H1 (cell line): ENCODE data around the gene RAPGEF1. TPM values are rescaled to one million over a fixed set of nuclear protein-coding genes. Genes with fewer than 3 reads are reported as not detected.

Source experiments
- CTCF ChIA-PET: fragments of 300-600 bp; sonication (Branson Sonifier 250); formaldehyde crosslinking; loops from one replicate; lab custom pipeline; 2021; ENCODE audit not compliant: partially characterized antibody; lab: Charles Lee
- POLR2A ChIA-PET: fragments of 300-600 bp; sonication (Branson Sonifier 250); formaldehyde crosslinking; loops from one replicate; lab custom pipeline; 2021; ENCODE audit warnings: inconsistent platforms; ENCODE audit not compliant: partially characterized antibody; lab: Charles Lee
- DNase-seq, 2 experiments: peaks; one replicate each; pipeline versions ENCODE4 v3.0.0 to v3.0.0-alpha.2; 2010 to 2022; ENCODE audit warnings: low spot score in 2 of 2, low read depth in 1 of 2, mixed read lengths in 1 of 2
- FAIRE-seq: peaks from 2 replicates; lab custom pipeline; 2011; peaks lifted over from hg19 to GRCh38; lab: Jason Lieb, UNC
- H2AFZ ChIP-seq: 2 replicates; pipeline ENCODE4 v1.8.1; 2012; ENCODE audit warnings: low read length, inconsistent platforms
- H2AK5ac ChIP-seq: 2 replicates; pipeline ENCODE4 v1.6.1; 2013; ENCODE audit warnings: low read depth, low read length
- H2BK120ac ChIP-seq: replicated peaks from 2 replicates; pipeline ENCODE3; 2013; ENCODE audit warnings: low read depth, low read length, inconsistent platforms
- H2BK12ac ChIP-seq: 2 replicates; pipeline ENCODE4 v1.6.1; 2013; ENCODE audit warnings: low read depth, low read length
- H2BK15ac ChIP-seq: 2 replicates; pipeline ENCODE4 v1.6.1; 2013; ENCODE audit warnings: low read length
- H2BK20ac ChIP-seq: 2 replicates; pipeline ENCODE4 v1.6.1; 2013; ENCODE audit warnings: low read length
- H2BK5ac ChIP-seq: 2 replicates; pipeline ENCODE4 v1.6.1; 2013; ENCODE audit warnings: low read depth, low read length
- H3K14ac ChIP-seq: 2 replicates; pipeline ENCODE4 v1.6.1; 2013; ENCODE audit warnings: inconsistent platforms; ENCODE audit not compliant: insufficient read length
- H3K18ac ChIP-seq: 2 replicates; pipeline ENCODE4 v1.6.1; 2013; ENCODE audit warnings: low read length; ENCODE audit errors: extremely low read depth
- H3K23ac ChIP-seq: 2 replicates; pipeline ENCODE4 v1.6.1; 2013; ENCODE audit warnings: inconsistent platforms; ENCODE audit not compliant: insufficient read length
- H3K23me2 ChIP-seq: 2 replicates; pipeline ENCODE4 v1.6.1; 2013; ENCODE audit warnings: low read depth, low read length
- H3K27ac ChIP-seq: 2 replicates; pipeline ENCODE4 v1.6.1; 2011; ENCODE audit warnings: low read depth, low read length, inconsistent platforms
- H3K27me3 ChIP-seq, 4 experiments: replicated peaks in 1 of 4; 1 replicate in 1 of 4; 2 replicates in 3 of 4; pipeline versions ENCODE4 v1.6.1 to v1.8.1; 2011 to 2013; ENCODE audit warnings: low read length in 3 of 4, mild to moderate bottlenecking in 3 of 4, inconsistent platforms in 2 of 4, mixed read lengths in 2 of 4, moderate library complexity in 1 of 4; ENCODE audit not compliant: control insufficient read depth in 3 of 4, insufficient read depth in 3 of 4; ENCODE audit errors: extremely low read depth in 1 of 4
- H3K36me3 ChIP-seq, 4 experiments: 2 replicates each; pipeline versions ENCODE4 v1.6.1 to v1.8.1; 2011 to 2013; ENCODE audit warnings: mild to moderate bottlenecking in 4 of 4, low read length in 3 of 4, moderate library complexity in 2 of 4, control low read depth in 1 of 4, inconsistent platforms in 1 of 4; ENCODE audit not compliant: insufficient read depth in 4 of 4, control insufficient read depth in 2 of 4
- H3K4ac ChIP-seq: replicated peaks from 2 replicates; pipeline ENCODE3; 2013; ENCODE audit warnings: low read length, low read depth, mixed read lengths, inconsistent platforms; ENCODE audit not compliant: insufficient read length
- H3K4me1 ChIP-seq, 4 experiments: replicated peaks in 1 of 4; 1 replicate in 1 of 4; 2 replicates in 3 of 4; pipeline versions ENCODE4 v1.6.1 to v1.8.1; 2011 to 2013; ENCODE audit warnings: low read length in 3 of 4, inconsistent platforms in 2 of 4, mixed read lengths in 1 of 4; ENCODE audit not compliant: insufficient read depth in 4 of 4, control insufficient read depth in 3 of 4
- H3K4me2 ChIP-seq, 2 experiments: 2 replicates each; pipeline versions ENCODE4 v1.6.1 to v1.8.1; 2011 to 2013; ENCODE audit warnings: low read depth in 2 of 2, low read length in 2 of 2, control low read depth in 1 of 2, inconsistent platforms in 1 of 2, mild to moderate bottlenecking in 1 of 2; ENCODE audit not compliant: insufficient read depth in 1 of 2
- H3K4me3 ChIP-seq, 4 experiments: fragments of 200-600, 300-600 bp in 1 of 4; sonication (generic), shearing (Covaris generic), sonication (Bioruptor Twin) in 1 of 4; 2 replicates each; pipeline versions ENCODE4 v1.5.1 to v1.8.1; 2011 to 2016; ENCODE audit warnings: low read length in 4 of 4, low read depth in 3 of 4, control low read depth in 2 of 4, inconsistent platforms in 2 of 4, mild to moderate bottlenecking in 2 of 4, mixed read lengths in 1 of 4, moderate library complexity in 1 of 4; ENCODE audit not compliant: insufficient read depth in 2 of 4; ENCODE audit errors: extremely low read depth in 1 of 4
- H3K56ac ChIP-seq: replicated peaks from 2 replicates; pipeline ENCODE3; 2013; ENCODE audit warnings: low read depth, mild to moderate bottlenecking, mixed read lengths, low read length, inconsistent platforms; ENCODE audit not compliant: insufficient read length
- H3K79me1 ChIP-seq: 2 replicates; pipeline ENCODE4 v1.6.1; 2013; ENCODE audit warnings: low read depth, low read length, control low read depth
- H3K79me2 ChIP-seq, 2 experiments: 2 replicates each; pipeline versions ENCODE4 v1.6.1 to v1.8.1; 2012 to 2013; ENCODE audit warnings: low read length in 2 of 2, mild to moderate bottlenecking in 2 of 2, inconsistent platforms in 1 of 2; ENCODE audit not compliant: insufficient read depth in 2 of 2, control insufficient read depth in 1 of 2
- H3K9ac ChIP-seq, 4 experiments: replicated peaks in 1 of 4; 1 replicate in 1 of 4; 2 replicates in 3 of 4; pipeline versions ENCODE4 v1.6.1 to v1.8.1; 2011 to 2013; ENCODE audit warnings: low read depth in 3 of 4, low read length in 3 of 4, control low read depth in 2 of 4, mild to moderate bottlenecking in 2 of 4, moderate library complexity in 2 of 4, inconsistent platforms in 1 of 4; ENCODE audit errors: extremely low read depth in 1 of 4
- H3K9me3 ChIP-seq, 2 experiments: 2 replicates each; pipeline versions ENCODE4 v1.6.1 to v1.8.1; 2012 to 2013; ENCODE audit warnings: mild to moderate bottlenecking in 2 of 2, moderate library complexity in 2 of 2, control low read depth in 1 of 2, inconsistent platforms in 1 of 2, low read depth in 1 of 2, low read length in 1 of 2, mixed read lengths in 1 of 2; ENCODE audit not compliant: insufficient read depth in 2 of 2
- H4K20me1 ChIP-seq, 2 experiments: replicated peaks in 1 of 2; 2 replicates each; pipeline versions ENCODE3 to v1.8.1; 2011 to 2013; ENCODE audit warnings: inconsistent platforms in 2 of 2, low read length in 2 of 2, mild to moderate bottlenecking in 1 of 2; ENCODE audit not compliant: insufficient read depth in 2 of 2, control insufficient read depth in 1 of 2
- H4K5ac ChIP-seq: 2 replicates; pipeline ENCODE4 v1.6.1; 2013; ENCODE audit warnings: low read length, low read depth, mixed read lengths, inconsistent platforms; ENCODE audit not compliant: insufficient read length
- H4K8ac ChIP-seq: 2 replicates; pipeline ENCODE4 v1.8.0; 2013; ENCODE audit warnings: mild to moderate bottlenecking, moderate library complexity, low read length, inconsistent platforms; ENCODE audit not compliant: insufficient read depth; ENCODE audit errors: extremely low read depth
- H4K91ac ChIP-seq: replicated peaks from 2 replicates; pipeline ENCODE3; 2013; ENCODE audit warnings: low read length, mixed read lengths, inconsistent platforms; ENCODE audit not compliant: insufficient read length
- CTBP2 ChIP-seq: IDR thresholded peaks from 2 replicates; pipeline ENCODE4 v1.7.0; 2011; ENCODE audit warnings: borderline replicate concordance, mild to moderate bottlenecking, moderate library complexity, mixed read lengths, low read length; ENCODE audit not compliant: insufficient read depth, insufficient read length
- FOSL1 ChIP-seq: IDR thresholded peaks from 2 replicates; pipeline ENCODE4 v1.6.1; 2011; ENCODE audit warnings: mild to moderate bottlenecking, low read depth, low read length, moderate library complexity; ENCODE audit not compliant: insufficient read depth
- GABPA ChIP-seq: IDR thresholded peaks from 2 replicates; pipeline ENCODE4 v1.6.1; 2011; ENCODE audit warnings: mild to moderate bottlenecking, low read length, moderate library complexity, borderline replicate concordance; ENCODE audit not compliant: insufficient read depth
- HDAC2 ChIP-seq, 2 experiments: fragments of 300-600 bp in 1 of 2; sonication (generic) in 1 of 2; IDR thresholded peaks; 2 replicates each; pipeline ENCODE4 v1.6.1; 2011 to 2012; ENCODE audit warnings: low read depth in 2 of 2, low read length in 2 of 2, mild to moderate bottlenecking in 2 of 2, moderate library complexity in 2 of 2, borderline replicate concordance in 1 of 2, inconsistent platforms in 1 of 2
- HDAC6 ChIP-seq: IDR thresholded peaks from one replicate; pipeline ENCODE4 v1.7.1; 2012; ENCODE audit warnings: low read depth, mild to moderate bottlenecking, inconsistent platforms, low read length, moderate library complexity
- JUN ChIP-seq: IDR thresholded peaks from 2 replicates; pipeline ENCODE4 v1.6.1; 2011; ENCODE audit warnings: low read depth, mild to moderate bottlenecking, improper control_type of control experiment, low read length
- JUND ChIP-seq: IDR thresholded peaks from 2 replicates; pipeline ENCODE4 v1.6.1; 2011; ENCODE audit warnings: mild to moderate bottlenecking, improper control_type of control experiment, low read length
- NANOG ChIP-seq: IDR thresholded peaks from 2 replicates; pipeline ENCODE4 v1.6.1; 2011; ENCODE audit warnings: low read length, low read depth, mild to moderate bottlenecking, inconsistent platforms; ENCODE audit not compliant: insufficient read depth, poor library complexity, severe bottlenecking
- POLR2AphosphoS5 ChIP-seq: IDR thresholded peaks from 2 replicates; pipeline ENCODE4 v1.6.1; 2011; ENCODE audit warnings: low read depth, low read length
- RXRA ChIP-seq: IDR thresholded peaks from 2 replicates; pipeline ENCODE4 v1.6.1; 2011; ENCODE audit warnings: low read depth, mild to moderate bottlenecking, low read length, moderate library complexity; ENCODE audit not compliant: insufficient read depth
- SP4 ChIP-seq: IDR thresholded peaks from 2 replicates; pipeline ENCODE4 v1.6.1; 2012; ENCODE audit warnings: low read length, inconsistent platforms
- WGBS, 2 experiments: shearing (Covaris generic) in 1 of 2; methylation state at CpG; one replicate each; pipeline versions ENCODE4 v1.1.6 to v1.1.7; 2013 to 2015; ENCODE audit warnings: low lambda C conversion rate in 2 of 2, mixed read lengths in 2 of 2, inconsistent platforms in 1 of 2, low coverage in 1 of 2, missing lambda C conversion rate in 1 of 2; ENCODE audit not compliant: insufficient replicate concordance in 2 of 2, insufficient coverage in 1 of 2, insufficient read length in 1 of 2; ENCODE audit errors: extremely low coverage in 1 of 2, missing lambda C conversion rate in 1 of 2; 5-methylcytosine and 5-hydroxymethylcytosine counted together
- polyA plus RNA-seq, 7 experiments: library from polyadenylated mRNA; depleted of rRNA in 3 of 7; stranded (reverse) in 5 of 7; unstranded in 2 of 7; fragments of >200 nt in 5 of 7; fragments of 200-250 nt in 2 of 7; gene quantifications; 1 replicate in 5 of 7; 2 replicates in 1 of 7; 4 replicates in 1 of 7; pipeline versions ENCODE4 v1.2.1 to v1.2.3, GENCODE V29; 2011 to 2013; ENCODE audit warnings: missing spikeins in 2 of 7, mixed read lengths in 2 of 7
- total RNA-seq: library from RNA; stranded (reverse); fragmentation: NEBNext Ultra II Directional; extraction: Animal tissue kit (Norgen Biotek cat#: 25700); gene quantifications from 2 replicates; pipeline ENCODE4 v1.2.1, GENCODE V29; 2021
- TF ChIP-seq, protein P1 (sequence below): IDR thresholded peaks from 2 replicates; pipeline ENCODE4 v1.6.1; 2011; ENCODE audit warnings: low read length, improper control_type of control experiment

The RAPGEF1 gene
- total and polyA plus RNA-seq, 2 of the 8 experiments (the other 6 are each of a cell fraction or from before 2014, with no cell fraction given), result 29.7 to 78.9 TPM

DNA sequence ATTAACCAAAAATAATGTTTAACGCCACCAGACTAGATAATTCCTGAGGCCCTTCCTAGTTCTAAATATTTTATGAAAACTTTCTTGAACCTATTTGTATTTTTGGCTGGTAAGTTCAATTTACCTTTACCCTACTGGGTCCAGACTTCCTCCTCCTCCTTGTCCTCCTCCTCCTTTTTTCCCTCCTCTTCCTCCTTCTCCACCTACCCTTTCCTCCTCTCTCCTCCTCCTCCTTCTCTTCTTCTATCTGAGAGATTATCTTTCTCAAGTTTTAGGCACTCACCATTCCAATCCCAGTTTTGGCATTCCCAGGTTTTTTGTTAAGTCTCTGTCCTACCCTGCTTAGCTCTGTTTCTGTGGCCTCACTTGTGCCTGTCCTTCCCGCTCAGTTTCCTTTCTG is 24.7 kb upstream of the RAPGEF1 start:
- no peak overlapping the region for H3K14ac ChIP-seq
- CTCF ChIA-PET, result interaction anchor here (0.7 to 3.8 kb wide), 13 partner anchors 10 to 402 kb away, joined by 3 to 19 read pairs (median 4); no protein-coding TSS in a partner anchor
- H3K79me2 ChIP-seq, result no peaks in the 10 kb centered on the region
- no peak overlapping the region for H2BK12ac ChIP-seq
- H4K8ac ChIP-seq, result no peak overlapping the region
- no peaks in the 10 kb centered on the region for H4K20me1 ChIP-seq
- H2BK5ac ChIP-seq, result no peak overlapping the region
- H3K36me3 ChIP-seq, result no peaks in the 10 kb centered on the region
- H3K23ac ChIP-seq, result no peak overlapping the region
- H2AFZ ChIP-seq, result no peak overlapping the region
- no peak overlapping the region for H3K4me3 ChIP-seq
- H3K56ac ChIP-seq, result no peak overlapping the region
- H3K18ac ChIP-seq, result no peak overlapping the region
- H3K4ac ChIP-seq, result no peak overlapping the region
- no peaks in the 10 kb centered on the region for H3K23me2 ChIP-seq
- WGBS, 2 experiments, result 91% methylated on average over 2 of the region's 2 CpGs; no CpG with 5 or more reads in 1 of the 2 experiments
- no peak overlapping the region for H3K27ac ChIP-seq
- peaks cover 0 to 4% (median 0%) of the 10 kb centered on the region in 4 experiments; a peak in 2 of 7 replicates for H3K4me1 ChIP-seq
- no peak overlapping the region for H2AK5ac ChIP-seq
- FAIRE-seq (no peak), DNase-seq (no peak)
- H2BK15ac ChIP-seq, result no peak overlapping the region
- H4K91ac ChIP-seq, result no peak overlapping the region
- no peak overlapping the region for H4K5ac ChIP-seq
- H2BK20ac ChIP-seq, result no peak overlapping the region
- no peak overlapping the region for H3K9ac ChIP-seq
- TF ChIP-seq, protein P1, sequence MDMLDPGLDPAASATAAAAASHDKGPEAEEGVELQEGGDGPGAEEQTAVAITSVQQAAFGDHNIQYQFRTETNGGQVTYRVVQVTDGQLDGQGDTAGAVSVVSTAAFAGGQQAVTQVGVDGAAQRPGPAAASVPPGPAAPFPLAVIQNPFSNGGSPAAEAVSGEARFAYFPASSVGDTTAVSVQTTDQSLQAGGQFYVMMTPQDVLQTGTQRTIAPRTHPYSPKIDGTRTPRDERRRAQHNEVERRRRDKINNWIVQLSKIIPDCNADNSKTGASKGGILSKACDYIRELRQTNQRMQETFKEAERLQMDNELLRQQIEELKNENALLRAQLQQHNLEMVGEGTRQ, result no peak
- TF ChIP-seq JUN, result no peak
- TF ChIP-seq POLR2AphosphoS5, result no peak
- TF ChIP-seq CTBP2, result no peak
- TF ChIP-seq HDAC2 (IDR thresholded peaks at IDR 0.05; ENCODE audit: borderline replicate concordance in 1 of 2, low read depth in 2 of 2, low read length in 2 of 2), result no peak
- no peak for TF ChIP-seq JUND
- no peak for TF ChIP-seq GABPA
- no peak for TF ChIP-seq FOSL1
- TF ChIP-seq SP4, result no peak
- no peak for TF ChIP-seq NANOG
- TF ChIP-seq HDAC6, result no peak
- TF ChIP-seq RXRA, result no peak
- no peaks in the 10 kb centered on the region for H3K79me1 ChIP-seq
- no peak overlapping the region for H2BK120ac ChIP-seq
- H3K27me3 ChIP-seq, result no peaks in the 10 kb centered on the region
- POLR2A ChIA-PET, result interaction anchor here (1.2 kb wide), 1 partner anchor 27 kb away, joined by 3 read pairs; no protein-coding TSS in a partner anchor
- H3K9me3 ChIP-seq, result no peaks in the 10 kb centered on the region
- H3K4me2 ChIP-seq, result no peak overlapping the region
